Kidney capillary endothelial cell (primary cell): ENCODE measurements around the gene BIRC3.

ENCODE experiments used
- DNase-seq: peaks from one replicate; pipeline ENCODE4 v3.0.0-alpha.2; 2018; ENCODE audit warnings: low spot score

Gene BIRC3

DNA sequence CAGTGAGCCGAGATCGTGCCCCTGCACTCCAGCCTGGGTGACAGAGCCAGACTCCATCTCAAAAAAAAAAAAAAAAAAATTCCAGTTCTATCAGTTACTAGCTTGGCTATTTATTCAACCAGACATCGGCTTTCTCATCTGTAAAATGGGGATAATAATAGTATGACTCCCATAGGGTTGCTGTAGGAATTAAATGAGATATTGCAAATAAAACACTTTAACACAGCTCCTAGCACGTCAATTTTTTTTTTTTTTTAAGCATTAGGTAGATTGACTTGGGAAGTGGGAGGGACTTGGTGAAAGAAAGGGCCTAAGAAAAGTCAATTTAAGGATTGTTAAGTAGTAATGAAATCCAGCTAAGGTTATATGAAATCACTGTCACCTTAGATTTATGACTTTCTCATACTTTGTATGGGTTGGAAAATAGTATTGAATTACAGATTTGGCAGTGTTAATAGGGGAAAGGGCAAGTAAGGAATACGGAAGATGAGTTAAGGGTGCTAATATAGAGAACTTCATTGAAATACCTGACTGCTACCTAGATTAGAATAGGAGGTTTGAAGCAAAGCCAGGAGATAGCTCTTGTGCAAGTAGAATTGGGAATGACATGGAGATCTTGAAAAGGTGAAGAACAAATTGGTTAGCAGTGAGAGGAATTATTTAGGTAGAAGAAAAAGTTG lies 58.6 kb downstream of the BIRC3 start:
- DNase-seq: no peak

DNA sequence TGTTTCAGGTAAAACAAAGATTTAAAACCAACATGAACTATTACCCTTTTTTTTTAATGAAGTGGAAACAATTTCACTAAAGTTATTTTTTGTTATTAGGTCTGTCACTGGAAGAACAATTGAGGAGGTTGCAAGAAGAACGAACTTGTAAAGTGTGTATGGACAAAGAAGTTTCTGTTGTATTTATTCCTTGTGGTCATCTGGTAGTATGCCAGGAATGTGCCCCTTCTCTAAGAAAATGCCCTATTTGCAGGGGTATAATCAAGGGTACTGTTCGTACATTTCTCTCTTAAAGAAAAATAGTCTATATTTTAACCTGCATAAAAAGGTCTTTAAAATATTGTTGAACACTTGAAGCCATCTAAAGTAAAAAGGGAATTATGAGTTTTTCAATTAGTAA lies 60.6 kb downstream of the BIRC3 start:
- DNase-seq: no peak

DNA sequence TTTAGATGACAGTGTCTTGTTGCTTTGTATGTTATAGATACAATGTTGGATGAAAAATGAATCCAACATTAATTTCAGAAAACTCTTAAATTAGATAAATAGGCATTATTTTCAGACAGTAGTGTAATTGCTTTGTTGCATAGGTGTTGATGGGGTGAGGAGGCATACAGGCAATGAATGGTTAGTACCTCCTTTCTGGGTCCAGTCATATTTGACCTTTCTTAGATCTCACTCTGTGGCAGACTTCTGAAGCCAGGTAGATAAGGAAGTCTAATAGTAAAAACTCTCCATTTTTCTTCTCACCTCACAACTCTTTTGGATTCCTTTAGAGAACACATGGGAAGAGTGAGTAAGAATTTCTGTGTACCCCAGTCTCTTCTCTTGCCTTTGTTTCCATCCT lies 61.5 kb downstream of the BIRC3 start:
- no peak for DNase-seq

DNA sequence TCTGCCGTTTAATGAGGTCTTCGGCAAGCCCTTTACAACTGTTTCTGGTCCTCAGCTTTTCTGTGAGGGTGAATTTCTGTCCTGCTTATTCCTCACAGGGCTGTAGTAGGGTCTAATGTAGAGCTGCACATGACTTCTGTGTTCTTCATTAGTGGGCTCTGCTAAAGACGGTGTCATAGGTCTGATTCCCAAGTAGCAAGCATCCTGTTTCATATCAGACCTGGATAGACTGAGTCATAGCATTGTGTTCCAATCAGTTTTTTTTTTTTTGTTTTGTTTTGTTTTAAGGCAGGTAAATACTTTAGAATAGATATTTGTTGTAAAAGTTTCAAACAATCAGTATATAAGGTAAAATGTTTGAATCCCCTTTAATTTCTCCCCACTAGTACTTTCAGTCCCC lies 65.1 kb downstream of the BIRC3 start:
- peak; percentile 34 for DNase-seq

DNA sequence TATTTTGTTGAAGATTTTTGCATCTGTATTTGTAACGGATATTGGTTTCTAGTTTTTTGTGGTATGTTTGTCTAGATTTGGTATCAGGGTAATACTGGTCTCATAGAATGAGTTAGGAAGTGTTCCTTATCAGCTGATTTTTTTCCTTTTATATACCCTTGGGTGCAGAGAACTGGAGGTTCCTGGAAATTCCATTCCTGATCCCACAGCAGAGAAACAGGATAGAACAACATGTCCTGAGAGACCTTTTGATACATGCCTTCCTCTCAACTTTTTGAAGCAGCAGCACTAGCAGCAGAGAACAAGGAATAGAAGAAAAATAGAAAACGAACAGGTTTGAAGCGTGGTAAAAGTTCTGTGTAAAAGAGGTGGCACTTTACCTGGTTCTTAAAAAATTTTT lies 66.6 kb downstream of the BIRC3 start:
- no peak for DNase-seq

DNA sequence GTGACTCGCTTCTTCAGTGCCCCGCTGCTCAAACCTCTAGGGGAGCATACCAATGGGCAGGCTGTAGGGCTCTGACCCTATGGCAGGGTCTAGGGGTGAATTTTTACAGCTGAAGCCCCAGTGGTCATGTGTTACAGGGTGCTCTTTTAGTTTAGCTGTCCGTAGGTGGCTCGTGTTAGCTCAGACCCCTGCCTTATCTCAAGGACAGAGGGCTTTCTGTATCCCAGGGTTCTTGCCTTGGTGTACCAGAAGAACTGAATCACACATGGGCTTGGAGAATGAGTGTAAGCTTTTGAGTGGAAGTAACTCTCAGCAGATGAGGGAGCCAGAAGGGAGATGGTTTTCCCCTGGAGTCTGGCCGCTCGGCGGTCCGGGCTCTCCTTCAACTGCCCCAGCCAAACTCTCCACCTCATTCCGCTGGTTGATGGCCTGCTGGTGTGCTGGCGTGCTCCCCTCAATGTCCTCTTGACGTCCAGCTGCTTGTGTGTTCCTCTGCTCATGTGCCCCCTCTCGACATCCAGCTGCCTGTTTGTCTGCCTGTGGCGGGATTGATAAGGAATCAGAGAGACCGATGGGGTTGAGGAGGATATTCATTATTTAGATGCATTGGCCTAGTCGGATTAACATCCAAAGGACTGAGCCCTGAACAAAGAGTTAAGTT lies 67.3 kb downstream of the BIRC3 start:
- no peak for DNase-seq

DNA sequence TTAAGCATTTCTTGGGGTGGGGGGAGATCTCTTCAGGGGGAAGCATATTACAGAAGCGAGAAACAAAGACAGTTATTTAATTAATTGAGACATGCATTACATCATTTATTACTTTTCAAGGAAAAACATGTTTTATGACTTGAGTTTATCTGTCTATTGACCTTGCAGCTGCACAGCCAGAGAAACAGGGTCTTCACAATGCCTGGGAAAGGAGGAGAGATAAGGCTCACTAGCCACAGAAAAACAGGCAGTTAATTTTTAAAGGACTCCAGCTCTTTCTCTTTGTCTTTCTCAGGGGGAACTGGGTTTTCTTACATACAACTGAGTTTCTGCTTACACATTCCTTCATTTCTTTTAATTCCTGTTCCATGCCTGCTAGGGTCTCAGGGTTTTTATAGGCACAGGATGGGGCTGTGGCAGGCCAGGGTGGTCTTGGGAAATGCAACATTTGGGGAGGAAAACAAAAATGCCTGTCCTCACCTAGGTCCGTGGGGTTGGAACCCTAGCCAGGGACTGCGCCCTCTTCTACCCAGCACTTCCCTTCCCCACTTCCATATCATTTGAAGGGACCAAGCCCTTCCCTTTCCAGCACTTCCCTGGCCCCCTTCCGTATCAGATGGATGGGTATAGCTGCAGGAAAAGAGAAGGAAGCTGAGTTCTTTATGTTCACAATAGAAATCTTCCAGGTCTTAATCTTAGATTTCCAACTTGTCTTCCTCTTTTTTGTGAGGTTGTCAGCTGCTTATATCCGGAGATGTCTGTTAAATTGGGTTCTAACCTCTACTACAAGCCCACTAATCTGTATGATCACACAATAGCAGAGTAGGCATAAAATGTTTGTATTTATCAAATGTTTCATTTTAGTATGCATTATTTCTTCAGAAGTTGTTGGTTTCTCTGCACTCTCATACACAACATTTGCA lies 68.1 kb downstream of the BIRC3 start:
- DNase-seq: no peak

DNA sequence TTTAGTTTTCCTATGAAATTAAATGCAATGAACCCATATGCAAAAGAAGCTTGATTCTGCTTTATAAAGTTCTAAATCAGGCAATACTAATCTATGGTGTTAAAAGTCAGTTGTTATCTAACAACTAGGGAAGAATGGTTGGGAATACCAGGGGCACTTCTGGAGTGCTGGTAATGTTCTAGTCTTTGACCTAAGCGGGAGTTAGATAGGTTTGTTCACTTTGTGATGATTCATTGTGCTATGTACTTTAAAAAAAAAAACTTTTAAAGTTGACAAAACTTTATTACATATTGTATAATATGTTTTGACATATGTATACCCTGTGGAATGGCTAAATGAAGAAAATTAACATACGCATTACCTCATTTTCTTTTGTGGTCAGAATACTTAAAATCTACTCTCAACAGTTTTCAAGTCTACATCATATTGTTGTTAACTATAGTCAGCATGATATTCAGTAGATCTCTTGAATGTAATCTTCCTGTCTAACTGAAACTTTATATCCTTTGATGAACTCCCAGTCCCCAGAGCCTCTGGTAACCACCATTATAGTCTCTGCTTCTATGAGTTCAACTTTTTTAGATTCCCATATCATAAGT lies 69.0 kb downstream of the BIRC3 start:
- DNase-seq: no peak

DNA sequence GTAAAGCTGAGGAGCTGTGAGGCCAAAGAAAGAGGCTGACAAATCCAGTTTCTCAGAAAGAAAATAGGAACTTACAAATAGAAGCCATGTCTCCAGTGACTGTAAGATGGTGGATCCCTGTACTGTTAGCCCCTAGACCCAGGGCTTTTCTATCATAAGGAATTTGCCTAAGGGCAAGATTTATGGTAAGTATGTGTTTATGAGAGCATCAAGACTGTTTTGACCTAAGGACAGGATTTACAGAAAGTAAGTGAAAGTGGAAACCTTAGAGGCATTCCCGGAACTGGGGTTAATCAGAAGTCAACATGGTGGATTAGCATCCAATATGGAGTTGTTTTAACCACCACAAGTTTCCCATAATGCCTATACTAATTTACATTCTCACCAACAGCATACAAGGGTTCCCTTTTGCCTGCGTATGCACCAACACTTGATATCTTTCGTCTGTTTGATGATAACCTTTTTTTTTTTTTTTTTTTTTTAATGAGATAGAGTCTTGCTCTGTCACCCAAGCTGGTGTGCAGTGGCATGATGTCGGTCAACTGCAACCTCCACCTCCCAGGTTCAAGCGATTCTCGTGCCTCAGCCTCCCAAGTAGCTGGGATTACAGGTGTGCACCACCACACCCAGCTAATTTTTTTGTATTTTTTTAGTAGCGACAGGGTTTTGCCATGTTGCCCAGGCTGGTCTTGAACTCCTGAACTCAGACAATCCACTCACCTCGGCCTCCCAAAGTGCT lies 69.9 kb downstream of the BIRC3 start:
- DNase-seq: no peak
